COLO829 (cell line): ENCODE measurements around the gene IL1RAPL2.
"Not testable (repeated sequence)": the region's sequence is repeated elsewhere in the genome, so short reads cannot be mapped to it uniquely, and the experiment has no call there.

Source experiments
- DNase-seq: peaks from one replicate; pipeline ENCODE4 v3.0.0; 2012; ENCODE audit warnings: low spot score

The IL1RAPL2 gene

GRCh38 chrX:105618393-105619101, 1052.5 kb downstream of the IL1RAPL2 start:
- DNase-seq, result peak; percentile 28

- no peak for DNase-seq
Observed at GRCh38 chrX:105634180-105634579, 1068.2 kb downstream of the IL1RAPL2 start.

GRCh38 chrX:105635794-105636193, 1069.8 kb downstream of the IL1RAPL2 start:
- no peak for DNase-seq

GRCh38 chrX:105636667-105637066, 1070.7 kb downstream of the IL1RAPL2 start:
- DNase-seq, result no peak

GRCh38 chrX:105645667-105646357, 1079.8 kb downstream of the IL1RAPL2 start:
- DNase-seq, result peak; percentile 7

GRCh38 chrX:105646592-105647372, 1080.8 kb downstream of the IL1RAPL2 start:
- DNase-seq, result no peak

- DNase-seq, result no peak
Observed at GRCh38 chrX:105647749-105648148, 1081.8 kb downstream of the IL1RAPL2 start.

GRCh38 chrX:105648732-105649131, 1082.7 kb downstream of the IL1RAPL2 start:
- no peak for DNase-seq

- no peak for DNase-seq
Observed at GRCh38 chrX:105650577-105650976, 1084.6 kb downstream of the IL1RAPL2 start.

- DNase-seq, result no peak
Observed at GRCh38 chrX:105650986-105651385, 1085.0 kb downstream of the IL1RAPL2 start.

- DNase-seq, result no peak
Observed at GRCh38 chrX:105653891-105654290, 1087.9 kb downstream of the IL1RAPL2 start.

- DNase-seq, result no peak
Observed at GRCh38 chrX:105658136-105658535, 1092.1 kb downstream of the IL1RAPL2 start.

GRCh38 chrX:105662248-105662647, 1096.2 kb downstream of the IL1RAPL2 start:
- DNase-seq, result no peak

- DNase-seq, result no peak
Observed at GRCh38 chrX:105664243-105664642, 1098.2 kb downstream of the IL1RAPL2 start.

- DNase-seq, result not testable (repeated sequence)
Observed at GRCh38 chrX:105684288-105684687, 1118.3 kb downstream of the IL1RAPL2 start.

- DNase-seq, result no peak
Observed at GRCh38 chrX:105694839-105695238, 1128.8 kb downstream of the IL1RAPL2 start.

- DNase-seq, result peak; percentile 10
Observed at GRCh38 chrX:105695451-105695850, 1129.5 kb downstream of the IL1RAPL2 start.

GRCh38 chrX:105696870-105697269, 1130.9 kb downstream of the IL1RAPL2 start:
- DNase-seq, result no peak

- no peak for DNase-seq
Observed at GRCh38 chrX:105697984-105698781, 1132.2 kb downstream of the IL1RAPL2 start.

- no peak for DNase-seq
Observed at GRCh38 chrX:105700331-105700730, 1134.3 kb downstream of the IL1RAPL2 start.

- peak; percentile 2 for DNase-seq
Observed at GRCh38 chrX:105701310-105702052, 1135.5 kb downstream of the IL1RAPL2 start.
